MM.1S (cell line): ENCODE measurements around the gene CCSER1.

Experiments used
- DNase-seq: peaks from one replicate; pipeline ENCODE4 v3.0.0-alpha.2; 2015
- H2AFZ ChIP-seq: fragments of 300-600 bp; sonication (generic); 2 replicates; pipeline ENCODE4 v1.6.0; 2016; ENCODE audit warnings: antibody characterized with exemption, low read length
- H3F3A ChIP-seq: fragments of 300-600 bp; sonication (generic); 2 replicates; pipeline ENCODE4 v1.6.1; 2016; ENCODE audit warnings: mild to moderate bottlenecking, antibody characterized with exemption, low read length, moderate library complexity, mixed read lengths; ENCODE audit not compliant: insufficient read depth
- H3K27ac ChIP-seq: fragments of 300-600 bp; sonication (generic); 2 replicates; pipeline ENCODE4 v1.5.1; 2016; ENCODE audit warnings: mild to moderate bottlenecking, low read length
- H3K27me3 ChIP-seq: fragments of 300-600 bp; sonication (generic); replicated peaks from 2 replicates; pipeline ENCODE4 v1.6.0; 2016; ENCODE audit warnings: low read length; ENCODE audit not compliant: insufficient read depth
- H3K36me3 ChIP-seq: fragments of 300-600 bp; sonication (generic); replicated peaks from 2 replicates; pipeline ENCODE4 v1.6.1; 2016; ENCODE audit warnings: mild to moderate bottlenecking, low read length, mixed read lengths; ENCODE audit not compliant: insufficient read depth
- H3K4me1 ChIP-seq: fragments of 300-600 bp; sonication (generic); 2 replicates; pipeline ENCODE4 v1.6.1; 2016; ENCODE audit warnings: low read length, mixed read lengths
- H3K4me2 ChIP-seq: fragments of 300-600 bp; sonication (generic); 2 replicates; pipeline ENCODE4 v1.6.0; 2016; ENCODE audit warnings: low read depth, low read length
- H3K4me3 ChIP-seq: fragments of 300-600 bp; sonication (generic); 2 replicates; pipeline ENCODE4 v1.5.1; 2016; ENCODE audit warnings: low read length, mixed read lengths
- H3K79me2 ChIP-seq: fragments of 300-600 bp; sonication (generic); 2 replicates; pipeline ENCODE4 v1.6.1; 2016; ENCODE audit warnings: mixed run types, low read length, mixed read lengths
- H3K9ac ChIP-seq: fragments of 300-600 bp; sonication (generic); 2 replicates; pipeline ENCODE4 v1.6.1; 2016; ENCODE audit warnings: low read length, mixed read lengths
- H3K9me2 ChIP-seq: fragments of 300-600 bp; sonication (generic); replicated peaks from 2 replicates; pipeline ENCODE4 v1.6.1; 2016; ENCODE audit warnings: mild to moderate bottlenecking, low read length, mixed read lengths; ENCODE audit not compliant: insufficient read depth
- H3K9me3 ChIP-seq: fragments of 300-600 bp; sonication (generic); replicated peaks from 2 replicates; pipeline ENCODE4 v1.6.1; 2016; ENCODE audit warnings: mild to moderate bottlenecking, low read length, mixed read lengths; ENCODE audit not compliant: insufficient read depth
- H4K20me1 ChIP-seq: fragments of 300-600 bp; sonication (generic); 2 replicates; pipeline ENCODE4 v1.6.1; 2016; ENCODE audit warnings: mild to moderate bottlenecking, low read length, moderate library complexity, mixed read lengths; ENCODE audit not compliant: insufficient read depth
- CTCF ChIP-seq: fragments of 300-600 bp; sonication (generic); IDR thresholded peaks from 2 replicates; pipeline ENCODE4 v1.5.1; 2016; ENCODE audit warnings: antibody characterized with exemption, low read length, mixed read lengths
- EZH2 ChIP-seq: fragments of 300-600 bp; sonication (generic); optimal IDR thresholded peaks from 2 replicates; pipeline ENCODE3; 2017; ENCODE audit warnings: low read depth, mild to moderate bottlenecking, antibody characterized with exemption, low read length, mixed read lengths
- EZH2phosphoT487 ChIP-seq: fragments of 300-600 bp; sonication (generic); IDR thresholded peaks from 2 replicates; pipeline ENCODE4 v1.6.1; 2018; ENCODE audit warnings: antibody characterized with exemption, low read length

Gene CCSER1

GRCh38 chr4:91488946-91489345, 1361.8 kb downstream of the CCSER1 start:
- Histone ChIP-seq H3K9me3 (no peaks in the 10 kb centered on the region), H3K9ac (no peak overlapping the region), H3K4me2 (no peak overlapping the region), H2AFZ (no peak overlapping the region), H3K4me1 (no peaks in the 10 kb centered on the region), H3K9me2 (no peaks in the 10 kb centered on the region), H3F3A (no peaks in the 10 kb centered on the region), H3K36me3 (no peaks in the 10 kb centered on the region), H3K4me3 (no peak overlapping the region), H3K79me2 (no peaks in the 10 kb centered on the region), H3K27me3 (no peaks in the 10 kb centered on the region), H4K20me1 (no peaks in the 10 kb centered on the region), H3K27ac (no peak overlapping the region)
- TF ChIP-seq CTCF (no peak), EZH2phosphoT487 (no peak), EZH2 (no peak)
- DNase-seq = no peak

- Histone ChIP-seq H3F3A (no peaks in the 10 kb centered on the region), H3K79me2 (no peaks in the 10 kb centered on the region), H3K9ac (no peak overlapping the region), H3K36me3 (no peaks in the 10 kb centered on the region), H3K27ac (no peak overlapping the region), H3K9me3 (no peaks in the 10 kb centered on the region), H3K9me2 (no peaks in the 10 kb centered on the region), H3K4me1 (no peaks in the 10 kb centered on the region), H3K4me3 (no peak overlapping the region), H2AFZ (no peak overlapping the region), H4K20me1 (no peaks in the 10 kb centered on the region), H3K27me3 (no peaks in the 10 kb centered on the region), H3K4me2 (no peak overlapping the region)
- TF ChIP-seq EZH2 (no peak), EZH2phosphoT487 (no peak), CTCF (no peak)
- no peak for DNase-seq
Observed at GRCh38 chr4:91497892-91498291, 1370.7 kb downstream of the CCSER1 start.

DNA sequence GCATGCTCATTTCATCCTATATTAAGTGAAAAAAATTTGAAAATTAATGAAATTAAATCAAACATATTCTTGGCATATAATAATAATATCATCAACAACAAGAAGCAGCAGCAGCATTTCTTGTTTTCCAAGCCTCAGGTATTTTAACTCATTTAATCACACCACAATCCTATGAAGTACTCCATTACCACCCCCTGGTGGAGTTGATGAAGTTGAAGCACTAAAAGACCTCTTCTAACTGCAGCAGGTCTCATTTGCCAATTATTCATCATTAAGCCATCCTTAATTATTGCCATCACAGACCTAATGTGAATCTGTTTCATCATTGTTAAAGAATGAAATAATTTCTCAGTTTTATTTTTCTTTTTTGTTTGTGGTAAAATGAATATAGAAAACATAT, 1375.2 kb downstream of the CCSER1 start:
- Histone ChIP-seq H4K20me1 (no peaks in the 10 kb centered on the region), H3K27ac (no peak overlapping the region)

More for the DNA sequence above, 1375.2 kb downstream of the CCSER1 start:
- H2AFZ ChIP-seq = no peak overlapping the region
- peak; percentile 38 for DNase-seq
- no peaks in the 10 kb centered on the region for H3K27me3 ChIP-seq
- no peak overlapping the region for H3K9ac ChIP-seq
- no peaks in the 10 kb centered on the region for H3K4me1 ChIP-seq
- H3K9me2 ChIP-seq = no peaks in the 10 kb centered on the region
- TF ChIP-seq EZH2 (no peak), CTCF (peak; percentile 15; the same call in 1 of the 2 replicates), EZH2phosphoT487 (no peak)
- H3K4me3 ChIP-seq = no peak overlapping the region
- no peaks in the 10 kb centered on the region for H3F3A ChIP-seq
- no peaks in the 10 kb centered on the region for H3K9me3 ChIP-seq
- H3K4me2 ChIP-seq = no peak overlapping the region
- H3K36me3 ChIP-seq = no peaks in the 10 kb centered on the region
- no peaks in the 10 kb centered on the region for H3K79me2 ChIP-seq
